Epithelial cell of esophagus (primary cell): Measurements from ENCODE around the gene LCE1F.

ENCODE experiments used
- DNase-seq: peaks from one replicate; pipeline ENCODE4 v3.0.0; 2010; ENCODE audit warnings: low read depth
- H3K4me3 ChIP-seq: 2 replicates; pipeline ENCODE4 v1.5.1; 2011; ENCODE audit warnings: mild to moderate bottlenecking, low read length, control low read depth
- CTCF ChIP-seq: IDR thresholded peaks from 2 replicates; pipeline ENCODE4 v1.5.1; 2011; ENCODE audit warnings: low read depth, mild to moderate bottlenecking, low read length, control low read depth, inconsistent platforms; ENCODE audit not compliant: insufficient read depth; ENCODE audit errors: missing control alignments

LCE1F gene

DNA sequence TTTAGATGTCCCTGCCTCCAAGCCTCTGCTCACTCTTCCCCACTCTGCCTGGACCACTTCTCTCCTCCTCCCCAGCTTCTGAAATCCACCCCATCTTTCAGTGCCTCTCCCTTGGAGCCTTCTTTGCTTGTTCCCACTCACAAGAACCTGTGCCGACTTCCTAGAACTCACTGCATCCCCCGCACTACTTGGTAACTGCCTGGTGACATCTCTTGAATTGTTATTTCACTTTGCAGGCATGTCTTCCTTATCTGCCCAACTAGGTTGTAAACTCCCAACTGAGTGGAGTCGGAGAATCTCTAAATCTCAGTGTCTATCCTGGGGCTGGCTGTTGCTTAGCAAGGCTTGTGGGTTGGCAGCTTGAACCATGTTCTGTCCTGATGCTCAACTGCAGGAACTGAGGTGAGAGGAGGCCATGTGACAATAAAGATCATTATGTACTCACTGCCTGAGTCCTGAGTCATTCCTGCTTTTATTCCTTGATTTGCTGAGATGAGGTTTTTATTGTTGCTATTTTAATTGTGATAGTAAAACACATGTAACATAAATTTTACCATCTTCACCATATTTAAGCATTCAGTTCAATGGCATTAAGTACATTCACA lies 13.2 kb upstream of the LCE1F start:
- TF ChIP-seq CTCF: no peak
- DNase-seq: peak; percentile 54

DNA sequence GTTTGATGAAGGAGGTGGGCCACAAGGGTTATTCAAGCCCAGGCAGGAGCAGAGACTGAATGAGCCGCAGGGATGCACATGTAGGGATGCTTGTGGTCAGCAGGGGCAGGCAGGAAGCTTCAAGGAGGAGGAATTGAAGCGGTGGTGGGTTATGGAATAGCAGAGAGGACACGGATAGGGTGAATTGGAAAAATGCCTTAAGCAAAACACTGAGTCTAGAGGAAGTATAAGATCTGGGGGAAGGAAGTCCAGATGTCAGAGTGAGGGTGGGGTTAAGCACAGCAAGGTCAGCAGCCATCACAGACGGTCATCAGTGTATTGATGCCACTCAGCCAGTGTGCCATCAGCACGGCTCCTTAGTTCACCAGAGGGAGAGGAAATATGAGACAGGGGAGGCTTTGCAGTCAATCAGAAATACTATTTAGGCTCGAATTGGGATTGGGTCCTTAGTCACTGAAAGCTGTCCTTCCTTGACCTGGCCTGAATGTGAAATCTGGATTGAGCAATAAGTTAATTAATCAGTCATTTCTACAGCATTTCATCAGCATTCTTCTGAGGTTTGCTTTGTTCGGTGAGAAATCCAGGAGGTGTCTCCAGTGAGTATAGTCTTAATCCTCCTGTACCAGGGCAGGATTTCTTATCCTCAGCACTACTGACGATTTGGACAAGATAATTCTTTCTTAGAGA lies 6.0 kb upstream of the LCE1F start:
- no peak for DNase-seq
- no peak overlapping the region for H3K4me3 ChIP-seq
- no peak for TF ChIP-seq CTCF

More for the DNA sequence above, 13.2 kb upstream of the LCE1F start:
- no peak overlapping the region for H3K4me3 ChIP-seq

- no peak overlapping the region for H3K4me3 ChIP-seq
- DNase-seq: peak; percentile 44
- no peak for TF ChIP-seq CTCF
These were observed 4.5 kb upstream of the LCE1F start for GRCh38 chr1:152770411-152770810.

DNA sequence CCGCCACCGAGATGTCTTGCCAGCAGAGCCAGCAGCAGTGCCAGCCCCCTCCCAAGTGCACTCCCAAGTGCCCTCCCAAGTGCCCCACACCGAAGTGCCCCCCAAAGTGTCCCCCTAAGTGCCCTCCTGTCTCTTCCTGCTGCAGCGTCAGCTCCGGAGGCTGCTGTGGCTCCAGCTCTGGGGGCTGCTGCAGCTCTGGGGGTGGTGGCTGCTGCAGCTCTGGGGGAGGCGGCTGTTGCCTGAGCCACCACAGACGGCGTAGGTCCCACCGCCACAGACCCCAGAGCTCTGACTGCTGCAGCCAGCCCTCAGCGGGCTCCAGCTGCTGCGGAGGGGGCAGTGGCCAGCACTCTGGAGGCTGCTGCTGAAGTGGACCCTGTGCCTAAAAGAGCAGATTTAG lies 1.4 kb downstream of the LCE1F start:
- H3K4me3 ChIP-seq: no peak overlapping the region
- DNase-seq: no peak
- TF ChIP-seq CTCF: no peak

DNA sequence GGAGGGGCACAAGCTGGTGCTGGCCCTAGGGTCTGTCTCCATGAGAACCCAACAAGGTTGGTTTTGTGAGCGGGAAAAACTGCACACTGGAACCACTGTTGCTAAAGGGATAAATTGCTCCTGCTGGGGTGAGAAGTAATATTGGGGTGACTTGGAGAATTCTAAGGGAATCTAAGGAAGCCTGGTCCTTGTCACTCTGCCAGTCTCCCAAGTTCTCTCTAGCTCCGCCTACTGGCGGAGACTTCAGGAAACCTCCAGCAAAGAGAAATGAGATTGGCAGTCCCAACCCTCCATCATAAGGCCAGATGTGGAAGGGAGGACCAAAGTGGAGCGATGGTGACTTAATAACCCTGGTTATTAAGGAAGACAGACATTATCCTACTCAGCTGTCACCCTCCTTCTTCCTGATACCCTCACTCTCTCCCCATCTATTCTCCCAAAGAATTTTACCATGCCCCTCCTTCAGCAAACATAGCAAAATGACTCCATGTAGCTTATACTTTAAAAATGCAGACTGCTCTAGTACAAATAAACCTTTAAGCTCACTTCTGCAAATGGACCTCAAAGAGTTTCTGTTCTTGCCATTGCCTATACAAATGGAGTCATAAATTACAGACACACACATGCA lies 2.7 kb downstream of the LCE1F start:
- no peak overlapping the region for H3K4me3 ChIP-seq
- peak; percentile 73 for TF ChIP-seq CTCF
- DNase-seq: peak; percentile 61

DNA sequence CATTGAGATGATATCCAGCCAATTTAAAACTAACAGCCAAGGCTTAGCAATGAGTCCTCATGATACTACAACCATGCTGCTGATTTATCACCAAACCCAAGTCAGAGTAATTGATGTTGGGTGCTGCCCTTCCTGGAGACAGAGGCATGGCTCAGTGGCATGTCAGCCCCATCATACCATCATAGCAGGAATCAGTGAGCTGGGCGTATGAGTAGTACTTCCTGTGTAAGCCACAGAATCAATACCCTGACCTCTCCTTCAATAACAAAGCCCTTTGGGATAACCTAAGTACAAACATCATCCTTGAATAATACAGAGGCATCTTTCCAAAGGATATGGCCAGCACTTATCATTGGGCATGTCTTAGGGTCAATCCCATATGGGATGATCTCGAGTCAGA lies 8.2 kb downstream of the LCE1F start:
- peak; percentile 44 for DNase-seq
- TF ChIP-seq CTCF: no peak
- no peak overlapping the region for H3K4me3 ChIP-seq
